Effector CD8-positive, alpha-beta T cell (primary cell): Measurements from ENCODE around the gene NAV3.
"Not testable (repeated sequence)": the region's sequence is repeated elsewhere in the genome, so short reads cannot be mapped to it uniquely, and the experiment has no call there.

ENCODE experiments used
- DNase-seq: peaks from one replicate; lab custom pipeline; 2025; lab: John Stamatoyannopoulos, UW

NAV3 gene

GRCh38 chr12:78038541-78038940, 207.8 kb downstream of the NAV3 start:
- no peak for DNase-seq

- no peak for DNase-seq
These were observed 208.3 kb downstream of the NAV3 start for GRCh38 chr12:78038986-78039385.

DNA sequence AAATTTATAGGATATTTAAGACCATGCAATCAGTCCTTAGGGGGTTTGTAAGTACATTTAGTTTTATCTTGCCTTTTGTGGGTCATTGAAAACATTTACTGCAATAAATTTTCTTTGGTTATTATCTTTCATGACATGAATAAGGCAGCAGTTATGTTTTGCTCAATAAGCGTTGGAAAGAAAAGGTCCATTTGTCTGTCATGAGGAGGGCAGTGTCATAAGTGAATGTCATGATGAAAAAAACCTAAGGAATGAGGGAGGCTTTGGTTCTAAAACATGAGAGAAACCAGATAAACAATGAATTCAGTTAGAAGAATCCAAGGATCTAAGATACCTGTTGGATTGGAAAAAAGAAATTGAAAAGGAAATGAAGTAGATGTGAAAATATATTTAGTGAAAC, 209.4 kb downstream of the NAV3 start:
- DNase-seq: no peak

DNA sequence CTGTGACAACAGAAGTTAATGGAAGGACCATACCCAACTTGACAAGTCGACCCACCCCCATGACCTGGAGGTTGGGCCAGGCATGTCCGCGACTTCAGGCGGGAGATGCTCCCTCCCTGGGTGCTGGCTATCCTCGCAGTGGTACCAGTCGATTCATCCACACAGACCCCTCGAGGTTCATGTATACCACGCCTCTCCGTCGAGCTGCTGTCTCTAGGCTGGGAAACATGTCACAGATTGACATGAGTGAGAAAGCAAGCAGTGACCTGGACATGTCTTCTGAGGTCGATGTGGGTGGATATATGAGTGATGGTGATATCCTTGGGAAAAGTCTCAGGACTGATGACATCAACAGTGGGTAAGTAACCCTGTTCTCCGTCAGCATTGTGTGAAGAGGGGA, 220.1 kb downstream of the NAV3 start:
- DNase-seq: no peak

DNA sequence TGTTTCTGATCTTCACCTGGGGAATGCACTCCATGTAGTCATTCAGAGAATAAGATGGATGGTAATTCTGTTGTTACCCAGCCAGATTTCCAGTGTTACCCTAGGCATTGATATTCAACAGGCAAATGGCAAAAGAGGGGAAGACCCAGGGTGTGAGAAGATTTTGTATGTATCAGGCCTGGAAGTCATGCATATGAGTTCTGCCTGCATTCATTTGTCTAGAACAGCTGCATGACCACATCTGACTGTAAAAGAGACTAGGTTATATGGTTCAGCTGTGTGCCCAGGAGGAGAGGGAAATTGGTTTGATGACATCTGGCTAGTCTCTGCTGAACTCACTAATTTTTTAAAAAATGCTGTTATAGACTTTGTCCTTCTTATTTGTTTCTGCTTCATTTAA, 224.9 kb downstream of the NAV3 start:
- no peak for DNase-seq

GRCh38 chr12:78057075-78057474, 226.4 kb downstream of the NAV3 start:
- no peak for DNase-seq

DNA sequence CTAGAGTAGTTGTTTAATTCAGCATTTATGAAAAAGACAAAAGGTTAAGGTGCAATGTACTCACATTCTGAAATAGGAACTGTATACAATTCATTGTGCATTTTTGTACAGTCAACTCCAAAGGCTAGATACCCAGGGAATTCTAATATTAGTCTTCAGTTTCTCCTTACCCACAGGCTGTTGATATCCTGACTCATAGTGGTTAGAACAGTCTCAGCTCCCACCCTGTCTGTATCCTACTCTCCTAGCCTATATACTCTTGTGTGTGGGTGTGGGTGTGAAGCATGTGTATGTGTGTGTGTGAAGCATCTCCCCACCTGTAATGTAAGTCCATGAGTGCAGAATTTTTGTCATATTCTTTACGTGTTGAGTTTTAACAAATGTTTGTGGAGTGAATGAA, 229.5 kb downstream of the NAV3 start:
- DNase-seq: no peak

DNA sequence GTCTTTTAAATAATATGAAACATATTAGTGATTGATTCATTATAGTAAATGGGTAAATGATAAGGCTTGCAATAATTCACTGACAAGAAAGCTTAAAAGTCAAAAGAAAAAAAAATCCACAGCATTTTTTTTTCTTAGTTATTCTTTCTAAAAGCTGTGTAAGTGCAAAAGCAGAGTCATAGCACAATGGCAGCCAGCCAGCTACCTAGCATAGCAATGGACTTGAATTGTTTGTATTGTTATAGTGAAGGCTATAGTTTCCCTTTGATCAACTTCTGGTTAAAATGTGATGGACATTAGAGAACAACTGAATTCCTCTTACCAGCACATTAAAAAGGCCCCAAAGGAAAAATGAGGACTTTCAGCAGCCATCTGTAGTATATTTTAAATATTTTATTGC, 232.1 kb downstream of the NAV3 start:
- no peak for DNase-seq

DNA sequence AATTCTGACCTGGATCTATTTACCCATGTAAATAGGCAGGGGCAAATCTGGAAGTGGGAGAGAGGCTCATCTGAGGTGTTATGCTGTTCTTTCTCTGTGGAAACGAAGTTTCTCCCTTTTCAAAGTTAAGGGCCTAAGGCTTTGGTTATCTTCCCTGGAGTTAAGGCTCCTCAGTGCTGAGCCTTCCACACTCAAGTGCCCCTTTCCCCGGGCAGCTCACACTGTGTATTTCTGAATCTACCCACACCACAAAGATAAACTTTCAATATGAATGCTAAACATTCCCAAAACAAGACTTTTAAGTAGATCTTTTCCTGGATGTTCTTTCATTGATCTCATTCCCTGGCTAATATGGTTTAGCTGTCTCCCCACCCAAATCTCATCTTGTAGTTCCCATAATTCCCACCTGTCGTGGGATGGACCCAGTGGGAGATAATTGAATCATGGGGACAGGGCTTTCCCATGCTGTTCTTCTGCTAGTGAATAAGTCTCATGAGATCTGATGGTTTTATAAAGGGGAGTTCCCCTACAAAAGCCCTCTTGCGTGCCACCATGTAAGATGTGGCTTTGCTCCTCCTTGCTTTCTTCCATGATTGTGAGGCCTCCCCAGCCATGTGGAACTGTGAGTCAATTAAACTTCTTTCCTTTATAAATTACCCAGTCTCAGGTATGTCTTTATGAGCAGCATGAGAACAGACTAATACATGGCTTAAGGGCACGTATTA, 251.1 kb downstream of the NAV3 start:
- no peak for DNase-seq

DNA sequence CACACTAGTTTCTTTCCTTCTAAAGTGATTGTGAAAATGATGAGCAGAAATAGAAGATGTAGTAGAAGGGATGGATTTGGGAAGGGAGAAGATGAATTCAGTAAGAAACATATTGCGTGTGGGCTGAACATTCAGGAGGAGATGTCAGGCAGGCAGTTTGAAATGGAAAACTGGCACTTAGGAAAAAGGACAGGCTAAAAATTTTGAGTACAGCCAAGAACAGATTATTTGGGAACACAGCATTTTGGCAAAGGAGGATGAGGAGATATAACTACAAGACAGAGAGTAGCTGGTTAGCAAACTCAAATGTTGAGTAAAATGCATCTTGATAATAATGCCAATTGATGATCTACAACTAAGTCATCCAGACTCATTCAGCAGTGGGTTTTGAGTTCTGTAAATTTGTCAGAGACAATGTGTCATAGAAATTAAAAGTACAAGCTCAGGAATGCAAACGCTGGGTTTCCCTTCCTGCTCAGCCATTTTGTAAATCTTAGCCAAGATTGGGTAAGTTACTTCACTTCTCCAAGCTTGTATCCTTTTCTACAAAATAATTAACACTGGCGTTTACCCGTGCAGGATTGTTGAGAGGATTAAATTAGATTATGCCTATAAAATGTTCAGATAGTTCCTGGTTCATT, 255.0 kb downstream of the NAV3 start:
- DNase-seq: no peak

GRCh38 chr12:78086553-78087362, 256.1 kb downstream of the NAV3 start:
- no peak for DNase-seq

DNA sequence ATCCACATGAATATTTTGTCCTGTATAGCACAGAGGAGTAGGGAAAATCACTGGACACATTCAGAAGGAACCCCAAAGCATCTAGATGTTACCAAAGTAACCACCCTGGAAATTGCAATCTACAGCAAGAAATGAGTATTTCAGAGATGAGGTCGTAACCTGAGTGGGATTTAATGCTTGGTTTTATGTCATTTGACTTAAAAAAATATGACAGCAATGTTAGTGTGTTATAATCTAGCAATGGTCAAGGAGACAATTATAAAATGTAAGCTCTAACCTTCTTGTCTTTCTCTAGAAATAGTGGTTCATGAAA, 256.6 kb downstream of the NAV3 start:
- no peak for DNase-seq

DNA sequence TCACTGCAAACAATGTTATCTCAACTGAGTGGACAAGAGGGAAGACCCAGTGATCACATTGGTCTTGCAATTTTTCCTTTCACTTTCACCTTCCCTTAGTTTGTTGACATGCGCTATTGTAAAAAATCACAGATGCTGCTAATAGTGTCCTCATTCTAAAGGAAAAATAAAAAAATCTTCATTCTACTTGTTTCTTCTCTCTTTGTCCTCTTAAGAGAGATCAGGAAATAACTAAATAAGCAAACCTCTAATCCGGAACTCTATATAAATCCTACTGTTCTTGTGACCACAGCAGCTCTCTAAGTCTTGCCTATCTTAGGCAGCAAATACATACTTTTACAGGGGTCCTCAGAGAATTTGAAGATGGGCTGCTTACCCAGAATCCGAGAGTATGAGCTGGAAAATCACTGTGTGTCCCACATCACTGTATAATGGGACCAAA, 257.7 kb downstream of the NAV3 start:
- DNase-seq: no peak

DNA sequence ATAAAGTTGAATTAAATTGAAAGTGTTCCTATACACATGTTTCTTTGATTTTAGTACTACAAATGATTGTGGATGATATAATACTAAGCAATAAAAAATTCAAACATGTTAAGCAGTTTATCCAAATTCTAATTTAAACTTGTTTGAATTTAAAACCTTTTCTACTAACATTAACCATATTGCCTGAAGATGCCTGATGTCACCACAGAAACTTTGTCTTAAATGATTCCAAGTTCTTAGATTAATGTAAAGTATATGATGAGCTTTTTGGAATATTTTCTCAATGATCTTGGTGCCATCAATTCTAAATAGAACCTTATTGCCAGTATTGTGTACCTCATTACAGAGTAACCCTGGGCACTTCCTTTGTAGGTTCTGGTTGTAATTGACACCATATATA, 259.6 kb downstream of the NAV3 start:
- no peak for DNase-seq

GRCh38 chr12:78095623-78096022, 264.9 kb downstream of the NAV3 start:
- DNase-seq: no peak

- DNase-seq: no peak
These were observed 266.4 kb downstream of the NAV3 start for GRCh38 chr12:78096909-78097597.

GRCh38 chr12:78099806-78100205, 269.1 kb downstream of the NAV3 start:
- no peak for DNase-seq

GRCh38 chr12:78101113-78101876, 270.6 kb downstream of the NAV3 start:
- DNase-seq: no peak

- no peak for DNase-seq
These were observed 271.4 kb downstream of the NAV3 start for GRCh38 chr12:78101946-78102635.

- not testable (repeated sequence) for DNase-seq
These were observed 272.1 kb downstream of the NAV3 start for GRCh38 chr12:78102801-78103200.

- DNase-seq: no peak
These were observed 285.2 kb downstream of the NAV3 start for GRCh38 chr12:78115889-78116288.
